ENCODE results near the gene SLC35G4. TPM values are rescaled to one million over a fixed set of nuclear protein-coding genes. Genes with fewer than 3 reads are reported as not detected.

Gene SLC35G4
- total RNA-seq, 3 donors from 2014 or later (not counting 1 experiment from before 2014, with no cell fraction given) = not detected

- Mint-ChIP-seq H3K4me1 (peaks cover 0 to 7% of the 10 kb centered on the region in 2 donors), H3K27me3 (ENCODE audit: low read depth in 2 of 2) (peaks cover 5 to 19% of the 10 kb centered on the region in 2 donors), H3K27ac (no peak overlapping the region), H3K9me3 (no peaks in the 10 kb centered on the region), H3K36me3 (no peaks in the 10 kb centered on the region), H3K4me3 (no peak overlapping the region)
- no peak for DNase-seq
- H3K27ac ChIP-seq (ENCODE audit: low read length) = no peak overlapping the region
- intact Hi-C loops (cut with micrococcal nuclease) = no loop called here
- no peak for TF ChIP-seq CTCF (IDR thresholded peaks at IDR 0.05)
- no peaks in the 10 kb centered on the region for H3K36me3 ChIP-seq (ENCODE audit: control insufficient read depth, insufficient read depth, low read length)
- H3K4me3 ChIP-seq (ENCODE audit: low read length) = no peak overlapping the region
- no peak for ATAC-seq
- 80% methylated on average over 2 of the region's 3 CpGs for WGBS (ENCODE audit: insufficient coverage)
- no peaks in the 10 kb centered on the region for H3K9me3 ChIP-seq (ENCODE audit: control insufficient read depth, insufficient read depth, low read length)
- peaks cover 6% of the 10 kb centered on the region for H3K4me1 ChIP-seq (ENCODE audit: control insufficient read depth, insufficient read depth, low read length)
- peaks cover 2% of the 10 kb centered on the region for H3K27me3 ChIP-seq (ENCODE audit: control insufficient read depth, insufficient read depth, low read length)
Measured at GRCh38 chr18:11574545-11574944, 34.9 kb upstream of the SLC35G4 start.

- peaks cover 0 to 7% of the 10 kb centered on the region in 2 donors for H3K4me1 Mint-ChIP-seq
- WGBS (ENCODE audit: insufficient coverage) = 22% methylated on average over 4 of the region's 7 CpGs
- no peak overlapping the region for H3K27ac ChIP-seq (ENCODE audit: low read length)
- peaks cover 7 to 24% of the 10 kb centered on the region in 2 donors for H3K27me3 Mint-ChIP-seq (ENCODE audit: low read depth in 2 of 2)
- intact Hi-C loops (cut with micrococcal nuclease) = no loop called here
- H3K36me3 ChIP-seq (ENCODE audit: control insufficient read depth, insufficient read depth, low read length) = no peaks in the 10 kb centered on the region
- H3K4me1 ChIP-seq (ENCODE audit: control insufficient read depth, insufficient read depth, low read length) = peaks cover 6% of the 10 kb centered on the region
- DNase-seq (no peak), ATAC-seq (no peak)
- H3K9me3 ChIP-seq (ENCODE audit: control insufficient read depth, insufficient read depth, low read length) = no peaks in the 10 kb centered on the region
- TF ChIP-seq CTCF (IDR thresholded peaks at IDR 0.05) = no peak
- H3K4me3 ChIP-seq (ENCODE audit: low read length) = no peak overlapping the region
- no peaks in the 10 kb centered on the region for H3K9me3 Mint-ChIP-seq
- H3K4me3 Mint-ChIP-seq = no peak overlapping the region
- H3K27ac Mint-ChIP-seq = no peak overlapping the region
- H3K27me3 ChIP-seq (ENCODE audit: control insufficient read depth, insufficient read depth, low read length) = peaks cover 2% of the 10 kb centered on the region
- H3K36me3 Mint-ChIP-seq = no peaks in the 10 kb centered on the region
Measured at GRCh38 chr18:11577271-11578112, 31.9 kb upstream of the SLC35G4 start.

- Histone ChIP-seq H3K4me3 (ENCODE audit: low read length) (no peak overlapping the region), H3K27me3 (ENCODE audit: control insufficient read depth, insufficient read depth, low read length) (no peaks in the 10 kb centered on the region), H3K4me1 (ENCODE audit: control insufficient read depth, insufficient read depth, low read length) (peaks cover 6% of the 10 kb centered on the region), H3K36me3 (ENCODE audit: control insufficient read depth, insufficient read depth, low read length) (no peaks in the 10 kb centered on the region), H3K9me3 (ENCODE audit: control insufficient read depth, insufficient read depth, low read length) (no peaks in the 10 kb centered on the region), H3K27ac (ENCODE audit: low read length) (no peak overlapping the region)
- Mint-ChIP-seq H3K36me3 (no peaks in the 10 kb centered on the region), H3K27ac (no peak overlapping the region), H3K27me3 (ENCODE audit: low read depth in 2 of 2) (peaks cover 2 to 16% of the 10 kb centered on the region in 2 donors), H3K9me3 (no peaks in the 10 kb centered on the region), H3K4me1 (peaks cover 0 to 7% of the 10 kb centered on the region in 2 donors), H3K4me3 (no peak overlapping the region)
- no peak for TF ChIP-seq CTCF (IDR thresholded peaks at IDR 0.05)
- WGBS (ENCODE audit: insufficient coverage) = 93% methylated on average over 3 of the region's 3 CpGs
- DNase-seq (no peak), ATAC-seq (no peak)
- intact Hi-C loops (cut with micrococcal nuclease) = no loop called here
Measured at GRCh38 chr18:11578799-11579198, 30.6 kb upstream of the SLC35G4 start.

All from natural killer cell (primary cell).